Stromal cell of bone marrow (primary cell): ENCODE results near the gene MRPS21.

ENCODE experiments used
- DNase-seq: peaks from one replicate; pipeline ENCODE4 v3.0.0-alpha.2; 2012; ENCODE audit warnings: low read depth

The MRPS21 gene

GRCh38 chr1:150293433-150294253, at the start of gene MRPS21:
MRPS21 (plus strand) TSS chr1:150293861; CDS start chr1:150294367, 506 bp downstream.
- DNase-seq = peak; percentile 91

GRCh38 chr1:150249936-150250335, 43.7 kb upstream of the MRPS21 start:
- no peak for DNase-seq

- DNase-seq = no peak
Measured at GRCh38 chr1:150256198-150256553, 37.5 kb upstream of the MRPS21 start.

- DNase-seq = no peak
Measured at GRCh38 chr1:150256554-150257341, 36.9 kb upstream of the MRPS21 start.

GRCh38 chr1:150257624-150258585, 35.8 kb upstream of the MRPS21 start, which contains the start of gene CA14:
CA14 (plus strand) TSS chr1:150257774; CDS start chr1:150258129, 355 bp downstream.
- DNase-seq = no peak

- no peak for DNase-seq
Measured at GRCh38 chr1:150259217-150259616, 34.4 kb upstream of the MRPS21 start.

GRCh38 chr1:150259758-150260669, 33.6 kb upstream of the MRPS21 start:
- no peak for DNase-seq

GRCh38 chr1:150261367-150261766, 32.3 kb upstream of the MRPS21 start:
- no peak for DNase-seq

GRCh38 chr1:150262388-150263320, 31.0 kb upstream of the MRPS21 start:
- no peak for DNase-seq

- DNase-seq = no peak
Measured at GRCh38 chr1:150263549-150263948, 30.1 kb upstream of the MRPS21 start.

- DNase-seq = no peak
Measured at GRCh38 chr1:150267896-150268295, 25.8 kb upstream of the MRPS21 start.

GRCh38 chr1:150268340-150268704, 25.3 kb upstream of the MRPS21 start:
- no peak for DNase-seq

GRCh38 chr1:150268705-150269403, 24.8 kb upstream of the MRPS21 start, which contains the start of gene APH1A:
APH1A (minus strand) TSS chr1:150269016; CDS start chr1:150268810, 206 bp downstream.
- peak; percentile 97 for DNase-seq

- no peak for DNase-seq
Measured at GRCh38 chr1:150269451-150269850, 24.2 kb upstream of the MRPS21 start.

GRCh38 chr1:150271291-150271959, 22.2 kb upstream of the MRPS21 start:
- no peak for DNase-seq

GRCh38 chr1:150273311-150273710, 20.4 kb upstream of the MRPS21 start:
- no peak for DNase-seq

- DNase-seq = no peak
Measured at GRCh38 chr1:150280138-150280707, 13.4 kb upstream of the MRPS21 start.

- peak; percentile 64 for DNase-seq
Measured at GRCh38 chr1:150281221-150281757, 12.4 kb upstream of the MRPS21 start.
